Fibroblast of lung (primary cell): ENCODE measurements around the gene ABL1. TPM values are rescaled to one million over a fixed set of nuclear protein-coding genes. Genes with fewer than 3 reads are reported as not detected.

Experiments
- DNase-seq, 2 donors: peaks; one replicate each; pipeline versions ENCODE4 v3.0.0 to v3.0.0-alpha.2; 2010; ENCODE audit warnings: low read depth in 2 of 2
- H2AFZ ChIP-seq: 2 replicates; pipeline ENCODE4 v1.5.1; 2012; ENCODE audit warnings: low read length, control low read depth, inconsistent platforms
- H3K27ac ChIP-seq: 2 replicates; pipeline ENCODE4 v1.5.1; 2011; ENCODE audit warnings: low read length, control low read depth; ENCODE audit not compliant: insufficient read depth
- H3K27me3 ChIP-seq: 2 replicates; pipeline ENCODE4 v1.5.1; 2011; ENCODE audit warnings: mild to moderate bottlenecking, low read length; ENCODE audit not compliant: control insufficient read depth, insufficient read depth
- H3K36me3 ChIP-seq: 2 replicates; pipeline ENCODE4 v1.5.1; 2011; ENCODE audit warnings: low read length; ENCODE audit not compliant: control insufficient read depth, insufficient read depth
- H3K4me1 ChIP-seq: 2 replicates; pipeline ENCODE4 v1.5.1; 2011; ENCODE audit warnings: low read length; ENCODE audit not compliant: control insufficient read depth, insufficient read depth; ENCODE audit errors: extremely low read depth
- H3K4me2 ChIP-seq: 2 replicates; pipeline ENCODE4 v1.5.1; 2011; ENCODE audit warnings: low read length, control low read depth; ENCODE audit not compliant: insufficient read depth; ENCODE audit errors: extremely low read depth
- H3K4me3 ChIP-seq, 4 experiments: fragments of 200-600 bp in 1 of 4; sonication (generic) in 1 of 4; replicated peaks in 1 of 4; 2 replicates each; pipeline ENCODE4 v1.5.1; 2011 to 2016; ENCODE audit warnings: low read length in 4 of 4, low read depth in 3 of 4, mild to moderate bottlenecking in 3 of 4, control low read depth in 2 of 4, inconsistent platforms in 1 of 4, mixed read lengths in 1 of 4; ENCODE audit not compliant: insufficient read depth in 1 of 4; ENCODE audit errors: control extremely low read depth in 1 of 4
- H3K79me2 ChIP-seq: 2 replicates; pipeline ENCODE4 v1.5.1; 2012; ENCODE audit warnings: mild to moderate bottlenecking, low read length, inconsistent platforms; ENCODE audit not compliant: control insufficient read depth, insufficient read depth
- H3K9ac ChIP-seq: 2 replicates; pipeline ENCODE4 v1.5.1; 2011; ENCODE audit warnings: mild to moderate bottlenecking, low read length, control low read depth; ENCODE audit not compliant: insufficient read depth
- H3K9me3 ChIP-seq: 2 replicates; pipeline ENCODE4 v1.5.1; 2012; ENCODE audit warnings: low read depth, low read length; ENCODE audit not compliant: control insufficient read depth, insufficient read depth
- H4K20me1 ChIP-seq: 2 replicates; pipeline ENCODE4 v1.5.1; 2011; ENCODE audit warnings: low read length; ENCODE audit not compliant: control insufficient read depth, insufficient read depth; ENCODE audit errors: extremely low read depth
- EZH2 ChIP-seq: IDR thresholded peaks from 2 replicates; pipeline ENCODE4 v1.5.1; 2012; ENCODE audit warnings: low read length, control low read depth, mild to moderate bottlenecking; ENCODE audit errors: missing control alignments
- polyA plus RNA-seq, 2 donors: library from polyadenylated mRNA; depleted of rRNA in 1 of 2; stranded (reverse) in 1 of 2; unstranded in 1 of 2; fragments of >200 nt; gene quantifications; 2 replicates each; pipeline ENCODE4 v1.2.1, GENCODE V29; 2011 to 2012; ENCODE audit warnings: missing spikeins in 1 of 2
- total RNA-seq: library from RNA; depleted of rRNA; stranded (reverse); fragments of >200 nt; gene quantifications from 2 replicates; pipeline ENCODE4 v1.2.1, GENCODE V29; 2014
- TF ChIP-seq, protein P1 (sequence below), 2 donors: IDR thresholded peaks in 1 of 2; conservative IDR thresholded peaks in 1 of 2; 1 replicate in 1 of 2; 2 replicates in 1 of 2; pipeline ENCODE4 v1.5.1; 2011 to 2012; ENCODE audit warnings: low read length in 2 of 2, control low read depth in 1 of 2, inconsistent platforms in 1 of 2, low read depth in 1 of 2, mild to moderate bottlenecking in 1 of 2

ABL1 gene
- total and polyA plus RNA-seq, 2 donors (not counting 1 experiment from before 2014, with no cell fraction given), result 46.6 to 65.4 TPM

DNA sequence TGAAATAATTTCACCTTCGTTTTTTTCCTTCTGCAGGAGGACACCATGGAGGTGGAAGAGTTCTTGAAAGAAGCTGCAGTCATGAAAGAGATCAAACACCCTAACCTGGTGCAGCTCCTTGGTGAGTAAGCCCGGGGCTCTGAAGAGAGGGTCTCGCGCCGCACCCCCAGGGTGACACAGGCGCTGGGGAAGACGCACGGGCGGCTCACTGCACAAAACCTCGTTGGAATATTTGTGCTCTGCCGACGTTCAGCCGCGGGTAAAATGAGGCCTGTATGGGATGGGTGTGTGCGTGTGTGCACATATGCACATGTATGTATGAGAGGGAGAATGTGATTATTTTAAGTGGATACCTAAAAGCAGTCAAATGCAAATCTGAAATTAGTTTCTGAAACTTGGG lies 37.0 kb downstream of the ABL1 start:
- Histone ChIP-seq H4K20me1 (no peaks in the 10 kb centered on the region), H3K79me2 (peaks cover 36% of the 10 kb centered on the region)

DNA sequence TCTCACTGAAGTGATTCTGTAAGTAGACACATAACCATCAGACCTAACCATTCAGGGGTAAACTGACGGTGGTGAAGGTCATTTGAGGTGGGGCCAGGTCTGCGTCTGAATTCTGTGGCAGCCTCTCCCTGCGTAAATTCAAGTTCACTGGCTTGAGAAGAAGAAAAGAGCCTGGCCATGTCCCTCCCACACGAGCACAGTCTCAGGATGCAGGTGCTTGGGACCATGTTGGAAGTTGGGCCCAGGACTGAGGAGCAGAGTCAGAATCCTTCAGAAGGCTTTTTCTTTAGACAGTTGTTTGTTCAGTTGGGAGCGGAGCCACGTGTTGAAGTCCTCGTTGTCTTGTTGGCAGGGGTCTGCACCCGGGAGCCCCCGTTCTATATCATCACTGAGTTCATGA lies 37.5 kb downstream of the ABL1 start:
- peaks cover 32% of the 10 kb centered on the region for H3K79me2 ChIP-seq
- DNase-seq, result no peak
- H3K9ac ChIP-seq, result no peak overlapping the region
- no peak overlapping the region for H3K27ac ChIP-seq
- no peak overlapping the region for H3K4me3 ChIP-seq
- no peak overlapping the region for H2AFZ ChIP-seq
- no peak overlapping the region for H3K4me2 ChIP-seq
- no peaks in the 10 kb centered on the region for H3K27me3 ChIP-seq
- H3K36me3 ChIP-seq, result peaks cover 31% of the 10 kb centered on the region
- H3K4me1 ChIP-seq, result no peaks in the 10 kb centered on the region
- TF ChIP-seq, protein P1, sequence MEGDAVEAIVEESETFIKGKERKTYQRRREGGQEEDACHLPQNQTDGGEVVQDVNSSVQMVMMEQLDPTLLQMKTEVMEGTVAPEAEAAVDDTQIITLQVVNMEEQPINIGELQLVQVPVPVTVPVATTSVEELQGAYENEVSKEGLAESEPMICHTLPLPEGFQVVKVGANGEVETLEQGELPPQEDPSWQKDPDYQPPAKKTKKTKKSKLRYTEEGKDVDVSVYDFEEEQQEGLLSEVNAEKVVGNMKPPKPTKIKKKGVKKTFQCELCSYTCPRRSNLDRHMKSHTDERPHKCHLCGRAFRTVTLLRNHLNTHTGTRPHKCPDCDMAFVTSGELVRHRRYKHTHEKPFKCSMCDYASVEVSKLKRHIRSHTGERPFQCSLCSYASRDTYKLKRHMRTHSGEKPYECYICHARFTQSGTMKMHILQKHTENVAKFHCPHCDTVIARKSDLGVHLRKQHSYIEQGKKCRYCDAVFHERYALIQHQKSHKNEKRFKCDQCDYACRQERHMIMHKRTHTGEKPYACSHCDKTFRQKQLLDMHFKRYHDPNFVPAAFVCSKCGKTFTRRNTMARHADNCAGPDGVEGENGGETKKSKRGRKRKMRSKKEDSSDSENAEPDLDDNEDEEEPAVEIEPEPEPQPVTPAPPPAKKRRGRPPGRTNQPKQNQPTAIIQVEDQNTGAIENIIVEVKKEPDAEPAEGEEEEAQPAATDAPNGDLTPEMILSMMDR (conservative IDR thresholded peaks at IDR 0.05 in 1 of 2, IDR thresholded peaks at IDR 0.05 in 1 of 2; ENCODE audit: low read depth in 1 of 2, low read length in 2 of 2), result no peak
- TF ChIP-seq EZH2, result no peak
- H3K9me3 ChIP-seq, result no peaks in the 10 kb centered on the region
- no peaks in the 10 kb centered on the region for H4K20me1 ChIP-seq

More for the DNA sequence above, 37.0 kb downstream of the ABL1 start:
- Histone ChIP-seq H3K4me3 (no peak overlapping the region), H3K9ac (no peak overlapping the region), H3K4me1 (no peaks in the 10 kb centered on the region), H3K27me3 (no peaks in the 10 kb centered on the region), H2AFZ (no peak overlapping the region), H3K4me2 (no peak overlapping the region), H3K9me3 (no peaks in the 10 kb centered on the region), H3K36me3 (peaks cover 31% of the 10 kb centered on the region), H3K27ac (no peak overlapping the region)
- DNase-seq, result no peak
- TF ChIP-seq EZH2, result no peak

DNA sequence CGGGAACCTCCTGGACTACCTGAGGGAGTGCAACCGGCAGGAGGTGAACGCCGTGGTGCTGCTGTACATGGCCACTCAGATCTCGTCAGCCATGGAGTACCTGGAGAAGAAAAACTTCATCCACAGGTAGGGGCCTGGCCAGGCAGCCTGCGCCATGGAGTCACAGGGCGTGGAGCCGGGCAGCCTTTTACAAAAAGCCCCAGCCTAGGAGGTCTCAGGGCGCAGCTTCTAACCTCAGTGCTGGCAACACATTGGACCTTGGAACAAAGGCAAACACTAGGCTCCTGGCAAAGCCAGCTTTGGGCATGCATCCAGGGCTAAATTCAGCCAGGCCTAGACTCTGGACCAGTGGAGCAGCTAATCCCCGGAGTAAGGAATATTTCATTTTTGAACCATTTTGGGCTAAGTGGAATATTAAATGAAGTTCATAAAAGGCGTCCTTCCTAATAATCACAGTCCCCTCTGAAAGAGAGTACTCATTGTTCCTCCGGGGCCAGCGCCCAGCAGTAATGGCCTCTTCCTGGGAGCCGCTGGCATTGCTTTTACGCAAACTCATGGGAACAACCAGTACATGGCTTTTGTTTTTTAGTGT lies 38.0 kb downstream of the ABL1 start:
- Histone ChIP-seq H3K79me2 (peaks cover 29% of the 10 kb centered on the region), H3K4me1 (no peaks in the 10 kb centered on the region), H3K4me2 (no peak overlapping the region), H3K9me3 (no peaks in the 10 kb centered on the region), H3K4me3 (no peak overlapping the region), H2AFZ (no peak overlapping the region), H3K36me3 (peaks cover 29% of the 10 kb centered on the region), H3K27me3 (no peaks in the 10 kb centered on the region), H3K27ac (no peak overlapping the region), H4K20me1 (no peaks in the 10 kb centered on the region), H3K9ac (no peak overlapping the region)
- TF ChIP-seq, protein P1 (conservative IDR thresholded peaks at IDR 0.05 in 1 of 2, IDR thresholded peaks at IDR 0.05 in 1 of 2; ENCODE audit: low read depth in 1 of 2, low read length in 2 of 2), result no peak
- TF ChIP-seq EZH2, result no peak
- DNase-seq, result no peak
